ENCODE data around the gene GMPPB.

- no peak for TF ChIP-seq CTCF (IDR thresholded peaks at IDR 0.05)
- TF ChIP-seq POLR2A (IDR thresholded peaks at IDR 0.05), result no peak
These were observed 43.1 kb downstream of the GMPPB start for GRCh38 chr3:49680493-49681231.

All from sigmoid colon (tissue), 3 donors.